ENCODE results near the gene SEC14L5.

DNA sequence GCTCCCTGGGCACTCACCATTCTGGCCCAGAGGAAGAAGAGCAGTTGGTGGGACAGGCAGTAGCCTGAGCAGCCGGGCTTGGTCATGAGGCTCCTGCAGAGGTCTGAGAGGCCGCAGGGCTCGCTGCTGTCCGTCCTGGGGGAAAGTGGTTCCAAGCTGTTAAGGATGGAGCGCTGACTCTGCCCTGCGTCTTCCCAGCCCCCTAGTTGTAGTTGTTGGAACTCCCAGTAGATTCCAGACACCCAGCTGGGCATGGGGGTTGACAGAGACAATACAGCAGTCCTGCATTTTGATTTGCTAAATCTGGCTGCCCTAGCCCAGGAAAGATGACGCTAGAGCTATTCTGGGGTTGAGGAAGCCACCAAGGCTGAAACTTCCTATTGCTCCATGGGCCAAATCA lies 100.3 kb downstream of the SEC14L5 start:
- TF ChIP-seq, protein P1, sequence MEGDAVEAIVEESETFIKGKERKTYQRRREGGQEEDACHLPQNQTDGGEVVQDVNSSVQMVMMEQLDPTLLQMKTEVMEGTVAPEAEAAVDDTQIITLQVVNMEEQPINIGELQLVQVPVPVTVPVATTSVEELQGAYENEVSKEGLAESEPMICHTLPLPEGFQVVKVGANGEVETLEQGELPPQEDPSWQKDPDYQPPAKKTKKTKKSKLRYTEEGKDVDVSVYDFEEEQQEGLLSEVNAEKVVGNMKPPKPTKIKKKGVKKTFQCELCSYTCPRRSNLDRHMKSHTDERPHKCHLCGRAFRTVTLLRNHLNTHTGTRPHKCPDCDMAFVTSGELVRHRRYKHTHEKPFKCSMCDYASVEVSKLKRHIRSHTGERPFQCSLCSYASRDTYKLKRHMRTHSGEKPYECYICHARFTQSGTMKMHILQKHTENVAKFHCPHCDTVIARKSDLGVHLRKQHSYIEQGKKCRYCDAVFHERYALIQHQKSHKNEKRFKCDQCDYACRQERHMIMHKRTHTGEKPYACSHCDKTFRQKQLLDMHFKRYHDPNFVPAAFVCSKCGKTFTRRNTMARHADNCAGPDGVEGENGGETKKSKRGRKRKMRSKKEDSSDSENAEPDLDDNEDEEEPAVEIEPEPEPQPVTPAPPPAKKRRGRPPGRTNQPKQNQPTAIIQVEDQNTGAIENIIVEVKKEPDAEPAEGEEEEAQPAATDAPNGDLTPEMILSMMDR (IDR thresholded peaks at IDR 0.05; ENCODE audit: low read depth, low read length, poor library complexity, severe bottlenecking), result no peak
- no peak for TF ChIP-seq EZH2phosphoT487 (IDR thresholded peaks at IDR 0.05; ENCODE audit: borderline replicate concordance, low read length)

Measured in DOHH2 (cell line).